NOMO-1 treated with dmso at 0.1 percent for 144 hours (cell line): Measurements from ENCODE around the gene GBF1.
"Not testable (repeated sequence)": the region's sequence is repeated elsewhere in the genome, so short reads cannot be mapped to it uniquely, and the experiment has no call there.

Experiments
- DNase-seq: peaks from one replicate; lab custom pipeline; 2025; ENCODE audit not compliant: unreplicated experiment; lab: John Stamatoyannopoulos, UW

GBF1 gene

DNA sequence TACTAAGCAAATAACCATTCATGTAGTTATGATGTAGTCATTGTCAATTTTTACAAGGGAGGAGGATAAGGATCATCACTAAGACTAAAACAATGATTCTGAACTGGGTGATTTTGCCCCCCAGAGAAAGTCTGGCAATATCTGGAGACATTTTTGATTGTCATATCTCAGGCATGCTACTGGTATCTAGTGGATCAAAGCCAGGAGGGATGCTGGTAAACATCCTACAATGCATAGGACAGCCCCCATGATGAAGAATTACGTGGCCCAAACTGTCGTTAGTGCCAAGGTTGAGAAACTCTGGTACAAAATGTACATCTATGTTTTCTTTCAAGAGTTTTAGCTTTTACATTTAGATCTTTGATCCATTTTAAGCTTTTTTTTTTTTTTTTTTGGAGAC, 57.3 kb downstream of the GBF1 start:
- no peak for DNase-seq

DNA sequence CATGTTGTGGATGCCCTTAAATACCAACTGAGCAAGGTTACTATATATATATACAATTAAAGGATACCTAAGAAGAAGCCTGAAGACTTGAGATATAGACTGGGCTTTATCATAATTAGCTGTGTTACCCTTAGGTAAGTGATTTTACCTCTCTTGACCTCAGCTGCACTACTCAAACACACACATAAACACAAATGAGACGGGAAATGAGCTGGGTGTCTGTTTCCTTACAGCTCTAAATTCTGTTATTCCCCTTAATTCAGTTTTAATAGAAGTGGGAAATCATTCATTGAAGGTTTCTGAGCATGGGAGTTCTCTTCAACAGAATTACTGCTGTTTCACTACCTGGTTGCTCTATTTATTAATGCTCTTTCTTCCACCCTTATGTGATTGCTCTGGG, 60.7 kb downstream of the GBF1 start:
- DNase-seq: no peak

GRCh38 chr10:102306710-102307109, 61.4 kb downstream of the GBF1 start:
- DNase-seq: no peak

DNA sequence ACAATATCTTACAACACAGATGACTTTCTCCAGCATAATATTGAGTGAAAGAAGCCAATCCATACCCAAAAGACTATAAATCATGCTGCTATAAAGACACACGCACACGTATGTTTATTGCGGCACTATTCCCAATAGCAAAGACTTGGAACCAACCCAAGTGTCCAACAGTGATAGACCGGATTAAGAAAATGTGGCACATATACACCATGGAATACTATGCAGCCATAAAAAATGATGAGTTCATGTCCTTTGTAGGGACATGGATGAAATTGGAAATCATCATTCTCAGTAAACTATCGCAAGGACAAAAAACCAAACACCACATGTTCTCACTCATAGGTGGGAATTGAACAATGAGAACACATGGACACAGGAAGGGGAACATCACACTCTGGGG, 63.0 kb downstream of the GBF1 start:
- not testable (repeated sequence) for DNase-seq

DNA sequence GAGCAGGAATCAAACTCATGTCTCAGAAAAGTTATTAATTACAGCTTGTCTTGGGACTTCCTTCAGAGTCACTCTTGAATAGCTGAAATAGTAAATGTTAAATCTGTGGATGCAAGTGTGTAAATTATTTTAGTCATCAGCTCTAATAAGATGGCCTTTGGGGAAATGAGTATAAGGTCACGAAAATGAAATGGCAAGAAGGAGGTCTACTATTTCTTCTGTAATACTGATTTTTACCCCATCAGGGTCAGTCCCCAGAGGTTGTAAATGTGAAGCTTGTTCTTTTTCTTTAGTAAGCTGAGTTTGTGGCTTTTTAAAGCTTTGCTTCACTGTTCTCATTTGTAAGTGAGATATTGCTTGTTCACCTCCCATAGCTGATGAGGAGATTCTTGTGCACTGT, 63.9 kb downstream of the GBF1 start:
- no peak for DNase-seq

GRCh38 chr10:102309916-102310315, 64.6 kb downstream of the GBF1 start:
- DNase-seq: no peak

GRCh38 chr10:102310361-102311024, 65.2 kb downstream of the GBF1 start:
- DNase-seq: no peak

GRCh38 chr10:102311025-102311420, 65.7 kb downstream of the GBF1 start:
- DNase-seq: no peak

- no peak for DNase-seq
These were observed 67.4 kb downstream of the GBF1 start for GRCh38 chr10:102312683-102313082.

GRCh38 chr10:102313221-102313896, 68.0 kb downstream of the GBF1 start:
- DNase-seq: no peak

- DNase-seq: no peak
These were observed 69.5 kb downstream of the GBF1 start for GRCh38 chr10:102314801-102315200.

- no peak for DNase-seq
These were observed 71.1 kb downstream of the GBF1 start for GRCh38 chr10:102316421-102316820.

- peak; percentile 60 for DNase-seq
These were observed 77.6 kb downstream of the GBF1 start for GRCh38 chr10:102322914-102323313.

DNA sequence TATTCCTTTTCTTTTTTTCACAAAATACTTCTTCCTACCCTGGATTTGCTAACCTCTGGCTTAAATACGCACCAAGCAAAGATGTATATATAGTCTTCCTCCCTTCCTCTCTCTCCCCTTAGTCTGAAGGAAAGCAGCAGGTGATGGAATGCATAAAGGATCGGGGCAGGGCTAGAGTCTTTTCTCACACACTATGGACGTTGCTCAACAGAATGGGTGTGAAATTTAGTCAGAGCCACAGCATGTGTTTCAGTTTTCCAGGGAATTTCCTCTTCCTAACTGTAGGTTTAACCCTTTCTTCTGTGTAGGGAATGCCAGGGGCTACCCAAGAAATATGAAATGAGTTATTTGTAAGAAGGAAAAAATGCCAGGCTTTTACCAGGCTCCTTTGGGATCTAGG, 78.7 kb downstream of the GBF1 start:
- no peak for DNase-seq

GRCh38 chr10:102326031-102326430, 80.7 kb downstream of the GBF1 start:
- no peak for DNase-seq

DNA sequence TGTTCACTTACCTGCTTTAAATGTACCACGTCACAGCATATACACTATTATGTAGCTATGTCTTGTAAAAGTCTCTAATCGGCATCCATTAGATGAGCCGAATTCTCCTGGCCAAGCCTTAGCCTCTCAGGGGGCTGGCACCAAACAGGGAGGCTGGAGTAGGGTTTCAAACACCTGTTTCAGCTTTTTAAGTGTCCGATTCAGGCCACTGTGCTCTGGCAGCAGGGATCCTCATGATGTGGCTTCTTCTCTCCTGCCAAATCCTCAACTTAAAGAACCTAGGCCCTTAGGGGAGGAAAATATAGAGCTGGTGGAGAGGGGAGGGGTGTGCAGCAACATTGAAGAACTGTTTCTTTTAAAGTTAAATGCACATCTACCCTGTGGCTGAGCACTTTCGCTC, 81.7 kb downstream of the GBF1 start:
- no peak for DNase-seq

GRCh38 chr10:102327641-102328040, 82.3 kb downstream of the GBF1 start:
- DNase-seq: no peak

DNA sequence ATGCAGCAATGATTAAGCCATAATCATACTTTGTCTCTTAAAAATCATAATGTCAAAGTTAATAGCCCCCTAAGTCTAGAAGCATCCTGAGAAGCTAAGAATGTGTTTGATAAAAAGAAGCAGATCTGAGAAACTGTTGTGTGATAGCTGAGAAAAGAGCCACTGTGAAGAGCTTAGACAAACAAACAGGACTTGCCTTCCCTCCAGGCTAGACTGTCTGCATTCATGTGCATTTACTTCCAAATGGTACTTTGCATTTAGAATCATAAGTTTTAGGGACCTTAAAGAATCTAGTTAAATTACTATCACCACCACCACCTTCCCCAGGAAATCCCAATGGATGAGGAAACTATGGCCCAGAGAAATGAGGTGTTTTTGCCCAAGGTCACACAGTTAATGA, 87.4 kb downstream of the GBF1 start:
- no peak for DNase-seq

GRCh38 chr10:102334101-102334500, 88.8 kb downstream of the GBF1 start:
- DNase-seq: no peak

DNA sequence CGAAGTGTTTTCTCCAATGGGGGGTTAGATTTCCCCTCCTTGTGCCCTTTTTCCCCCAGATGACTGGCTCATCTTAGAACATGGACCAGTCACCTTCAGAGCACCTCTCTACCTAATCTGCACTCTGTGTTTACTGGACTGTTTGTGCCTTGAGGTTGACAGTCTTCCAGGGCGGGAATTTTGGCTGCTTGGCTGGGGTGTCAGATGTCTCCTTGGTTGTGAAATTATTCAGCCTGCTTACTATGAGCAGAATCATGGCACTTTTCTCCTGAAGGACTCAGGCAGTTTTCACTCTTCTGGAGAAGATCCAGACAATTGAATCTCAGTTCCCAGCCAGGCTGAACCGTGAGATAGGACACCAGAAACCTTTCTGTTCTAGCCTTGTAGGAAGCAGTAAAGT, 89.9 kb downstream of the GBF1 start:
- no peak for DNase-seq

- DNase-seq: no peak
These were observed 95.8 kb downstream of the GBF1 start for GRCh38 chr10:102341038-102341688.

GRCh38 chr10:102342458-102342857, 97.1 kb downstream of the GBF1 start:
- no peak for DNase-seq
